Activated CD8-positive, alpha-beta memory T cell treated with anti-CD3 and anti-CD28 coated beads for 48 hours (primary cell): ENCODE results near the gene ZNF488.
A peak's percentile ranks its signal among the peaks of the same experiment; 100 is the strongest.

Source experiments
- DNase-seq, 3 experiments: peaks; one replicate each; pipeline ENCODE4 v3.0.0-alpha.2; 2020; ENCODE audit warnings: low read depth in 2 of 3, low spot score in 2 of 3

ZNF488 gene

GRCh38 chr10:47350671-47351640, 33.1 kb downstream of the ZNF488 start:
- DNase-seq, result no peak

GRCh38 chr10:47349941-47350371, 34.1 kb downstream of the ZNF488 start:
- no peak for DNase-seq

DNA sequence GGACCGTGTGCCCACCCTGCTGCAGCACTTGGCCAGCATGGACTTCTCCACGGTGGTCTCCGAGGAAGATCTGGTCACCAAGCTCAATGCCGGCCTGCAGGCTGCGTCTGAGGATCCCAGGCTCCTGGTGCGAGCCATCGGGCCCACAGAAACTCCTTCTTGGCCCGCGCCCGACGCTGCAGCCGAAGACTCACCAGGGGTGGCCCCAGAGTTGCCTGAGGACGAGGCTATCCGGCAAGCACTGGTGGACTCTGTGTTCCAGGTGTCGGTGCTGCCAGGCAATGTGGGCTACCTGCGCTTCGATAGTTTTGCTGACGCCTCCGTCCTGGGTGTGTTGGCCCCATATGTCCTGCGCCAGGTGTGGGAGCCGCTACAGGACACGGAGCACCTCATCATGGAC, 34.6 kb downstream of the ZNF488 start:
- no peak for DNase-seq

DNA sequence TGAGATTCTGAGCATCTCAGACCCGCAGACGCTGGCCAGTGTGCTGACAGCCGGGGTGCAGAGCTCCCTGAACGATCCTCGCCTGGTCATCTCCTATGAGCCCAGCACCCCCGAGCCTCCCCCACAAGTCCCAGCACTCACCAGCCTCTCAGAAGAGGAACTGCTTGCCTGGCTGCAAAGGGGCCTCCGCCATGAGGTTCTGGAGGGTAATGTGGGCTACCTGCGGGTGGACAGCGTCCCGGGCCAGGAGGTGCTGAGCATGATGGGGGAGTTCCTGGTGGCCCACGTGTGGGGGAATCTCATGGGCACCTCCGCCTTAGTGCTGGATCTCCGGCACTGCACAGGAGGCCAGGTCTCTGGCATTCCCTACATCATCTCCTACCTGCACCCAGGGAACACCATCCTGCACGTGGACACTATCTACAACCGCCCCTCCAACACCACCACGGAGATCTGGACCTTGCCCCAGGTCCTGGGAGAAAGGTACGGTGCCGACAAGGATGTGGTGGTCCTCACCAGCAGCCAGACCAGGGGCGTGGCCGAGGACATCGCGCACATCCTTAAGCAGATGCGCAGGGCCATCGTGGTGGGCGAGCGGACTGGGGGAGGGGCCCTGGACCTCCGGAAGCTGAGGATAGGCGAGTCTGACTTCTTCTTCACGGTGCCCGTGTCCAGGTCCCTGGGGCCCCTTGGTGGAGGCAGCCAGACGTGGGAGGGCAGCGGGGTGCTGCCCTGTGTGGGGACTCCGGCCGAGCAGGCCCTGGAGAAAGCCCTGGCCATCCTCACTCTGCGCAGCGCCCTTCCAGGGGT, 35.2 kb downstream of the ZNF488 start:
- no peak for DNase-seq

- no peak for DNase-seq
Observed at GRCh38 chr10:47348138-47348651, 35.9 kb downstream of the ZNF488 start, which contains the start of gene RBP3. Gene RBP3 (plus strand): TSS chr10:47348363. CDS start chr10:47348485, 122 bp downstream.

DNA sequence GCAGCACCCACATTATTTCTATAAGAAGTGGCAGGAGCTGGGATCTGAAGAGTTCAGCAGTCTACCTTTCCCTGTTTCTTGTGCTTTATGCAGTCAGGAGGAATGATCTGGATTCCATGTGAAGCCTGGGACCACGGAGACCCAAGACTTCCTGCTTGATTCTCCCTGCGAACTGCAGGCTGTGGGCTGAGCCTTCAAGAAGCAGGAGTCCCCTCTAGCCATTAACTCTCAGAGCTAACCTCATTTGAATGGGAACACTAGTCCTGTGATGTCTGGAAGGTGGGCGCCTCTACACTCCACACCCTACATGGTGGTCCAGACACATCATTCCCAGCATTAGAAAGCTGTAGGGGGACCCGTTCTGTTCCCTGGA, 36.8 kb downstream of the ZNF488 start:
- DNase-seq, result no peak

GRCh38 chr10:47346581-47347302, 37.4 kb downstream of the ZNF488 start:
- no peak for DNase-seq

DNA sequence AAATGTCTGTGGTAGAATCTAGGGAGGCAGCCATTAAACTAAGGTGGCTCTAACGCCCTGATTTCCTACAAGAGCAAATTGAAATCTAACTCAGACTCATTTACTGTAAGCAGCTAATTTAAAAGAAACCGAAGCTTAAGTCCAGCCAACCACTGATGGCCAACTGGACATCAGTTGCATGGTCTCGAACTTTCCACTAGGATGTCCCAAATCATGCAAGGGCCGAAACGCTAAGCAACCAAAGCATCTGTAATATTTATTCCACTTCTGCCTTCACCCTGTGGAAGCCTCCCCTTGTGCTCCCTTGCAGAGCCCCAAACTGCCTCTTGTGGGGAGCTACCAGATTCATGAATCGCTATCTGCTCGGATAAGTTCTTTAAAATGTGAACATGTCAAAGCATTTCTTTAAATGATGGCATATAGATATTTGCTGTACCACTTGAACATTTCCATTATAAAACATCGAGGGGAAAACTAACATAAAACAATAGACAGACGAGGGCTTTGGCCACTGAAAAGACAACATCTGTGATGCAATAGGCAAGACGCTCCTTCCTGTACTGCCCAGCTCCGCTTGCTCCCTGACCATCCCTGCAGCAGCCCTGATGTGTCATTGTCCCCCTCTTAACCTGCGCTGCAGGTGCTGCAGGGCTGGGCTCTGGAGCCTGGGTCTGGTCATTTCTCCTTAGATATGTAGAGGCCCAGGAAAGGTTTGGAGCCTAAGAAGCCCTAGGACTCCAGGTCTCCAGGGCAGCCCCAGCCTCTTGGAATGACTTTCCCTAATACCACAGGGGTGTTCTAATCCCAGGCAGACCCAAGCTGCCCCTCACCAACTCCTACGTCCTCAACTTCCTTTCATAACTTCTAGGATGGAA, 38.9 kb downstream of the ZNF488 start:
- no peak for DNase-seq

DNA sequence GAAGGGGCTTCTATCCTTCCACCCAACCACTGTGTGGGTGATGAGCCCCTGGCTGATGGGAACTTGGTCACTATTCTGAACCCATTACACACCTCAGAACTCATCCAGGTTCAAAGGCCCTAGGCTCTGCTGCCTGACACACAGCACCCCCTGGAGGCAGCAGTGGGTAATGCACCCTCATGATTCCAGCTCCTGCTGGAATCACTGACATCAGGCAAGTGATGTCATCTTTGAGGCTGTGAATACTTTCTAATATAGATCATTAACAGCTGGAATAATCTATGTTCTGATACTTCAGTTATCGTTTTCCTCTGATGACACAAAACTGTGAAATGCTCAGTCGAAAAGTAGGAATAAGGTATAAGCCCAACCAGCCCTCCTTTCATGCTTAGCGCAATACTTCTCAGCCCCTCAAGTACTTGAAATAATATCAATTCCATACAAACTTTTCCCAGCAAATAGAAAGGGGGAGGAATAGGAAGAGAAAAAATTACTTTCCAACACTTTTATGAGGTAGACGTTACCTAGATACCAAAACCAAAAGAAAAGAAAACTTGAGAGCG, 43.4 kb downstream of the ZNF488 start:
- DNase-seq, result peak; percentile 30 to 59 (median 55)

DNA sequence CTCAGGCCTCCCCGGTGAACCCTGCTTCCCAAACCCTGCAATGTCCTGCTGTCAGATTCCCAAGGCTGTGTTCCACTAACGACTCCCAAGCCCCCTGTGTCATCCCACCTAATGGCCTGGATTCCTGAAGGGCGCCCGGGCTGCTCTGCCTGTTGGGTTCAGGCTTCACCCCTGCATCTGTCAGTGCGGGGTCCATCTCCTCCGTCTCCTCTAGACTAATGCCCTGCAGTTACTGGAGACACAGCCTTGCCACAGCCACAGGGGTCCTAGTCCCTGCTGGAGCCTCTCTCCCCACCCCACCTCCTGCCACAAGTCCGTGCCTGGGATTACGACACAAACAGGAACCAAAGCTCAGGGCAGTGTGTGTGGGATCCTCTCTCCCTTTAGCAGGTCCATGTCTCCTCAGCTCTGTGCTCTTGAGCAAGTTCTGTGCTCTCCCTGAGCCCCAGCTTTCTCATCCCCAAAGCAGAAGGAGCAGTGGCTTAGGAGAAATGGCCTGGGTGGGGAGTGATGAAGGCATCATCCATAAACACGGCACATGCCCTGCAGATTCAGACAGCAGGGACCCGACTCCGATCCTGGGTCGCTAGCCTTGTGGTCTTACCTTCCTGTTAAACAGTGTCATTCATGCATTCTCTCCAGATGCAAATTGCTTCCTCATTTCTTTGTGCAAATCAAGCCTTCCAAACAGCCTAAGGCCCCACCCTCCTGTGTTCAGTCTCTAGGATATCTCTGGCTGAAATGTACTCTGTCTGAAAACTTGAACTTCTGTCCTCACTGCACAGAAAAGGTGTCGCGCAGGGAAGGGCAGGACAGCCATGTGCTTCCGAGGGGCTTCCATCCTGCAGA, 44.1 kb downstream of the ZNF488 start:
- no peak for DNase-seq

GRCh38 chr10:47339186-47339735, 44.8 kb downstream of the ZNF488 start:
- DNase-seq, result no peak

GRCh38 chr10:47337310-47337709, 46.8 kb downstream of the ZNF488 start:
- no peak for DNase-seq

DNA sequence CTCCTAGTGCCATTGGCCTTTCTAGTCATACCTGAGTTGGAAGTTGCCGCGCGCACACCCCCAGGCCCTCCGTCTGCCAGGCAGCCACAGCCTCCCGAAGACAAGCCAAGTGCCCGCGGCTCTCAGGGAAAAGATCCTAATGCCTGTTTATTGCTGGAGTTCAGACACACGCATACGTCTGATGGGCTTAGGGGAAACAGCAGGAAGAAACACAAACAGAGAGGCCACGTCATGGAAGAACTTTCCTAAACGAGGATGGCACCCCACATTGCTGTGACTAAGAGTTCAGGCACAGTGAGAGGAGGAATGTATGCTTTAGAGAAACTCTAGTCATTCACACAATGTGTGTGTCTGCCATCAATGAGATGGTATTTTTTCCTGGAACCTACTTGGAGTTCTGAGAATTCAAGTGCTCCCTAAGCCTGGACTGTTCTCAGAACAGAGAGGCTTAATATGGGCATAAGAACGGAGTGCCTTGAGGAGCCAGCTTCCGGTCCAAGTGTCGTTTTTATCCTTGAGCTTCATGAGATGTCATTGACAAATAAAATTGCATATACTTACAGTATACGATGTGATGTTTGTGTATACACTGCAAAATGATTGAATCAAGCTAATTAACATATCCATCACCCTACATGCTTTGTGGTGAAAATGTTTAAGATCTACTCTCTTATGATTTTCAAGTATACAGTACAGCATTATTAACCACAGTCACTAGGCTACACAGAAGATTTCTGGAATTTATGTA, 47.5 kb downstream of the ZNF488 start:
- DNase-seq, result no peak

DNA sequence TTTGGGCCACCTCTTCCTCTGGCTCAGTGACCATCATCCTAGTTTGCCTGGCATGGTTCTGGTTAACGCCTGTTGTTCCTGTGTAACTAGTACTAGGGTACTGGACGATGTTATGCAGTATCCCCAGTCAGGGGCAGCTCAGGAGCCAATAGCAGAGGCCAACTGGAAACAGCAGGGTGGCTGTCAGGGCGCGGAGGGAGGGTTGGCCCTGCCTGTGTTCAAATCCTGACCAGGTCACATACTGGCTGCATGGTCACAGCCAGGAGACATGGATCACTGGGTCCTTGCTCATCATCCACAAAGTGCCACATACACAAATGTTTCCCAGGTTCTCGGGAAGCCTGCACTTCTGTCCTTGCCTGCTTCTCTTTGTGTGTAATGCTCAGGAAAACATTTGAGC, 48.2 kb downstream of the ZNF488 start:
- DNase-seq, result no peak

DNA sequence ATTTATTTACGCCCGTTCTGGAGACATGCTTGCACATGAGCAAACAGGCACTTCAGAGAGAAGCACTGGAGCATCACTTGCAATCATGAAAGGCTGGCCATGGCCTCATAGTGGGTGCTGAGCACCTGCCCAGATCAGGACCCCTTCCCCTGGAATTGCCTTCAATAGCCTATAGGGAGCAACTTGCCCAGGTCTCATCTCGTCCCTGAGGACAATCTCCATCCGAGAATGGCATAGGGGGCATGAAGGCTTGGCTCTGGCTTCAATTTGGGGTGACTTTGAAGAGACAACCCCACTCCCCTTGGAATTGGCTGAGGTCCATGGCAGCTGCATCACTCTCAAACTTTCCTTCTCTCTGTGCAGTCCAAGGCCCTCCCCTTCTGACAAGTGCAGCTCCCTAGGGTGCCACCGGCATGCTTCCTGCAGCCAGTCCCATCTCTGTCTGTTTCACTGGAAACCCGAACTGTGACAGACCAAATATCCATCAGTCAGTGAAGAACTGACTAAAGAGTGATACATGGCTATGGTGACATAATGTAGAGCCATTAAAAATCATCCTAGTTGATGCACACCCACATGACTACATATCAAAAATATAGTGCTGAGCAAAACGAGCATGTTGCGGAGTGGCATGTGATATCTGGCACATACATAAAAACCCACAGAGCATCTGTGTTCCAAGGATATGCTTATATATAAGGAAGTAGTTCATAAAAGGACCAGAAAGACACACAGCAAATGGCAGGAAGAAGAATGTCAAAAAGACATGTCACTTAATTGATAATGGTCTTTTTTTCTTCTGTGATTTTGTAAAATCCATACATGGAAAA, 49.4 kb downstream of the ZNF488 start:
- DNase-seq, result no peak

DNA sequence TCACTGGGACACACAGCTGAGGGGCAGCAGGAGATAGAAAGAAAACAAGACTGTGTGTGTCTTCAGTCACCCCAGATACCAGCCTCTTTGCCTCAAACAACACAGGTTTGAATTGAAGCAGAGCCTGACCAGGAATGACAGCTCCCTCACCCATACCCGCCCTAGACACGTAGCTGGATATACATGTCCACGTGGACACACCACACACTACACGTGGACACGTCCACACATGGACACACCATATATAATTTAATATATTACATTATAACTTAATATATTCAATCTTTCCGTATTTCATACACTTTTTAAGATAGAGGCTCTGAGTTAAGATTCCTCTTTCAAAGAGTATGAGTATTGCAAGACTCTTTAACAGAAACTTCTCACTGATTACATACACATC, 50.6 kb downstream of the ZNF488 start:
- DNase-seq, result no peak

DNA sequence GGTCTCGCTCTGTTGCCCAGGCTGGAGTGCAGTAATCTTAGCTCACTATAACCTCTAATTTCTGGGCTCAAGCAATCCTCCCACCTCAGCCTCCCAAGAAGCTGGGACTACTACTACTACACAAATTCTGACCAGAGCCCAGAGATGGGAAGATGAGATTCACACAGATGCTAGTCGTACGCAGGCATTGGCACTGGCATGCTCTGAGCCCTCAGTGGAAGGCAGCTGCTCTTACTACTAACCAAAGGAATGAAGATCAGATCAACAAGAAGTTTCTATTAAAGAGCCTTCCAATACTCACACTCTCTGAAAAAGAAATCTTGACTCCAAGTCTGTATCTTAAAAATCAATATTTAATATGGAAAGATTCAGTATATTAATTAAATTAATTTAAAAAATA, 51.1 kb downstream of the ZNF488 start:
- DNase-seq, result no peak
